Suprapubic skin (tissue), 4 donors: ENCODE data around the gene KCNH5.

Experiments
- CTCF ChIP-seq, 2 donors: fragments of 200-600 bp in 1 of 2; fragments of 450-650 bp in 1 of 2; sonication (generic) in 1 of 2; IDR thresholded peaks; one replicate each; pipeline ENCODE4 v1.5.1; 2016 to 2019; ENCODE audit warnings: antibody characterized with exemption in 2 of 2, mild to moderate bottlenecking in 1 of 2, moderate library complexity in 1 of 2
- EP300 ChIP-seq: sonication (generic); formaldehyde crosslinking; IDR thresholded peaks from one replicate; pipeline ENCODE4 v1.6.1; 2017; ENCODE audit warnings: antibody characterized with exemption
- POLR2A ChIP-seq, 2 donors: fragments of 450-650 bp; IDR thresholded peaks; one replicate each; pipeline ENCODE4 v1.6.1; 2017; ENCODE audit warnings: antibody characterized with exemption in 2 of 2, mild to moderate bottlenecking in 2 of 2, moderate library complexity in 2 of 2
- POLR2AphosphoS5 ChIP-seq, 3 donors: sonication (generic); formaldehyde crosslinking; IDR thresholded peaks; one replicate each; pipeline ENCODE4 v1.6.1; 2017; ENCODE audit warnings: antibody characterized with exemption in 3 of 3

- TF ChIP-seq CTCF (IDR thresholded peaks at IDR 0.05) (no peak), POLR2A (IDR thresholded peaks at IDR 0.05) (no peak), POLR2AphosphoS5 (IDR thresholded peaks at IDR 0.05) (no peak), EP300 (no peak)
Measured at GRCh38 chr14:62696929-62697328, 348.3 kb downstream of the KCNH5 start.
